Suppressor macrophage (primary cell): ENCODE results near the gene PTPRU.
A peak's percentile ranks its signal among the peaks of the same experiment; 100 is the strongest.

Source experiments
- DNase-seq, 4 experiments: peaks; one replicate each; pipeline ENCODE4 v3.0.0-alpha.2; 2020 to 2022

The PTPRU gene

DNA sequence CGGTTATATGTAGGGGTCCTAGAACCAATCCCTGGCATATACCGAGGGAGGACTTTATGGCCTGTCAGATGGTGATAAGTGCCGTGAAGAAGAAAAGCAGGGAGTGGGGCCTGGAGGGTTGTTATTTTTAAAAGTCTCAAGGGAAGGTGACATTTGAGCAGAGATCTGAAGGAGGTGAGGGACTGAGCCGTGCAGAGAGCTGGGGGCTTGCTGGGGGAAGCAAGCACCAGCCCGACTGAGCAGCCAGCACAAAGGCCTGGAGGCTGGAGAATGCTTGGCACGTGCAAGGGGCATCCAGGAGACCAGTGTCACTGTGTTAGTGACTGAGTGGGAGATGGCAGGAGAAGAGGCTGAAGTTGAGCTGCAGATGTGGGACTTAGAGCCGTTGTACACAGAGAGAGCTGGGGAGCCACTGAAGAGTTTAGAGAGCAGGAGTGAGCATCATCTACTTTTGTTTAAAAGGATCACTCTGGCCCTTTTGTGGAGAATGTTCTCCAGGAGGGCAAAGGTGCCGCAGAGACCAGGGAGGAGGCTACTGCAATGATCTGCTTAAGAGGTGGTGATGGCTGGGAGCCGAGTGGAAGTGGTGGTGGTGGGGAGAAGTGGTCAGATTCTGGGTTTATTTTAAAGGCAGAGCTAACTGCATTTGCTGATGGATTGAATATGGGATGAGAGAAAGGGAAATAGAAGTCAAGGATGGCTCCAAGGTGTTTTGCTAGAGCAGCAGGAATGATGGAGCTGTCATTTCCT lies 31.2 kb downstream of the PTPRU start:
- no peak for DNase-seq

DNA sequence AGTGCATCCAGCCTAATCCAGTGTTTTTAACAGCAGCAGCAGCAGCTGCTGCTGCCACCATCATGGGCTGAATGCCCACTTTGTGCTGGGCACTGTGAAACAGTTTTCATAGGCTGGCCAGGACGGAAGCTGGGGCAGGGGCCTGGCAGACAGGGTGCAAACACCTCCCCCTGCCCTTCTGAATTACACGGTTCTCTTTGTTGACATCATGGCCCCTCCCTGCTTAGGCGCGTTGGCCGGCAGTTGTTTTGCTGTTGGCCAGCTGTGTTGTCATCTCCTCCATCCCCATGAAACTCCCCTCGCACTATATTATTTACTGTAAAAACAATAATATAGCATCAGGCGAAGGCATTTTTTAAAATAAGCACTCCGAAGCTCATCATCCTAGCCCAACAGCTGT lies 33.1 kb downstream of the PTPRU start:
- DNase-seq, result no peak

DNA sequence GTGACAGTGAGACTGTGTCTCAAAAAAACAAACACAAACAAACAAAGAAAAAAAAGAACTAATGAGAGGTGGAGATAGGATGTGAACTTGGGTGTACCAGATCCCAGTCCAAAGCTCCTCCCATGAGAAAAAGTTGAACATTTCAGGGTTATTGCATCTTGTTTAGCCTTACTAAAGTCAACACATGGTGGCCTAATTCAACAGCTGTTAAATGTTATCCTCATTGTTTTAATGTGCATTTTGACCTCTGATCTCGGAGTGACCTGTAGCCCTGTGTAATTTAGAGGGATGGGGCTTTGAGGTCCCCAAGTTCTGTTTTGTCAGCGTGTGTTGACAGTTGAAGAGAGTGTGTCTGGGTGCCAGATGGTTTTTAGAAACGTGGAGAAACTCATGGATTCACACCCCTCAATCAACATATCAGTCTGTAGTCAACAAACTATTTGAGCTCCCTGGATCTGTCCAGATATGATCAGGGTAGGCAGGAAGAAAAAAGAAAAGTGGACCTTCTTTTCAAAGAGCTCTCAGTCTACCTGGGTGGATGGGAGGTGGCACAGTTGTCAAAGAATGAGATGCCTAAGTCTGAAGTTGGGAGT lies 34.7 kb downstream of the PTPRU start:
- DNase-seq, result no peak

DNA sequence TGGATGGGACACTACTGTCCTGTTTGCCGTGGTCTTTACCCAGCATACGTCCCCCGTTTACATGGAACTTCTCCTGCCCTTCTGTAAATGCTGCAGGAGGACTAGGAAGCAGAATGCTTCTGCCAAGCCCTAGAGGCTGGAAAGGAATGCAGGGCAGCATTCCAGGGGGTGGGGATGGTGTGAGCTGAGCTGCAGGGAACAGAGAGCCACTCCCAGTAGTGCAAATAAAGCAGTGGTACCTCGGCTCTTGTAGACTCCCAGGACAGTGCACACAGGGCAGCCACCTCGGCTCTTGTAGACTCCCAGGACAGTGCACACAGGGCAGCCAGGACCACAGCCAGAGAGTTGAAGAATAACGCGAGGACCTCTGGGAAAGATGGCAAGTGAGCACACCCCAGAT lies 35.4 kb downstream of the PTPRU start:
- DNase-seq, result no peak

- no peak for DNase-seq
Observed at GRCh38 chr1:29272147-29272907, 36.0 kb downstream of the PTPRU start.

GRCh38 chr1:29275435-29275834 lies 39.1 kb downstream of the PTPRU start:
- no peak for DNase-seq

GRCh38 chr1:29278124-29278523 lies 41.8 kb downstream of the PTPRU start:
- DNase-seq, result no peak

- DNase-seq, result no peak
Observed at GRCh38 chr1:29279406-29279805, 43.1 kb downstream of the PTPRU start.

GRCh38 chr1:29279951-29280391 lies 43.6 kb downstream of the PTPRU start:
- no peak for DNase-seq

- no peak for DNase-seq
Observed at GRCh38 chr1:29280409-29281131, 44.2 kb downstream of the PTPRU start.

DNA sequence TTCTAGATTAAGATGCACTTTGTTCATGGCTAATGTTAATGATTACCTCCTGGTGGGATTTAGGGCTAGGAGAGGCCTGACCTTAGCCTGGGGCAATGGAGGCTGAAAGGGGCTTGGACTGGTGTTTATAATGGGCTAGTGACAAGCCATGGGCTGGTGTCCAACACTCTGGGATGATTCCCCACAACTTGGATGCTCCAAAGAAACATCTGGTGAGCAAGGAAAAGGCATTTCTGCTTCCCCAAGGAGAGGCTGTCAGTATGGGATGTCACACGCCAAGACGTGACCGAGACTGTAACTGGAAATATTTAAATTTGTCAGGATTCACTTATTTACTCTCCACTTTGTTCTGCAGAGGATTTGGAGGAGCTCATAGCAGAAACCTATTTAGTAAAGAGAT lies 45.2 kb downstream of the PTPRU start:
- no peak for DNase-seq

- DNase-seq, result no peak
Observed at GRCh38 chr1:29282135-29282923, 46.0 kb downstream of the PTPRU start.

GRCh38 chr1:29282924-29283803 lies 46.8 kb downstream of the PTPRU start:
- DNase-seq, result peak; percentile 3 to 36 (median 24)

GRCh38 chr1:29283804-29284195 lies 47.5 kb downstream of the PTPRU start:
- DNase-seq, result no peak

GRCh38 chr1:29284286-29284960 lies 48.1 kb downstream of the PTPRU start:
- DNase-seq, result no peak

DNA sequence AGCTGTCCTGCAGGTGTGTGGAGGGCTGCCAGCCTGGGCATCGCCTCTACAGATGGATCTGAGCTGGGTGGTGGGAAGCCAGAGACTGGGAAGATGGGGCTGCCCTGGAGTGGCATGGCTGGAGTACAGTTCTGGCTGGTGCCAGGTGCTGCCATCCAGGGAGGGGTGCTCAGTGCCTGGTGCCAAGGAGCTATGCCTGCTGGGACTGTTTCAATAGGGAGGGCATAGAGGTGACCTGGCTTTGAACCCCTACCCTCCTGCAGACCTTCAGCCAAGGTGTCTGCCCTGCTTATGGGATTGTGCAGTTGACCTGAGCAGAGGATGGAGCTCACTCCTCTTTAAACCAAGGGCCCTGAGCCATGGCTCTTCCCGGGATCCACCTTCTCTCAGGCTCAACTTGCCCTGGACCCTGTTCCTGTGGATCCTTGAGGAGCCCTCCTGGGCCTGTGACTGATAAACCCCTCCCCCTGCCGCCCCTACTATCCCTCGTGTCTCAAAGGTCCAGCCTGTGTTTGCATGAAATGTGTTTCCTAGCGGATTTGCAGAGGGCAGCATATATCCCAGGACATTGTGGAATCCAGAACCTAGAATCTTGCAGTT lies 48.7 kb downstream of the PTPRU start:
- no peak for DNase-seq

DNA sequence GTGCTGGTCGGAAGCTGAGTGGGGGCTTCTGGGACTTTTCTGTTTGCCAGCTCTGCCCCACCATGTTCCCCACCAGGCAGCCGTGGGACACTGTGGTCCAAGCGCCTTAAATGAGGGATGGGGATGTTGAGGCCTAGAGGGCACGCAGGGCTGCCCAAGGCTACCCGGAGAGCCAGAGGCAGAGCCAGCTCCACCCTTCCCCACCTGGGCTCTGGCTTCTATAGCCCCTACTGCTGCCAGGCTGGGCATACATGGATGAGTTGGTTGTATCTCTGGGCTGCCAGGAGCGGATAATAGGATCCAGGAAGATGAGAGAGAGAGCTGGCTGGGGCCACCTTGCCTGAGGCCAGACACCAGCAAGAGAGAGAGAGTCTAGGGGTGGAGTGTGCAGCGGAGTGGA lies 49.4 kb downstream of the PTPRU start:
- DNase-seq, result no peak

DNA sequence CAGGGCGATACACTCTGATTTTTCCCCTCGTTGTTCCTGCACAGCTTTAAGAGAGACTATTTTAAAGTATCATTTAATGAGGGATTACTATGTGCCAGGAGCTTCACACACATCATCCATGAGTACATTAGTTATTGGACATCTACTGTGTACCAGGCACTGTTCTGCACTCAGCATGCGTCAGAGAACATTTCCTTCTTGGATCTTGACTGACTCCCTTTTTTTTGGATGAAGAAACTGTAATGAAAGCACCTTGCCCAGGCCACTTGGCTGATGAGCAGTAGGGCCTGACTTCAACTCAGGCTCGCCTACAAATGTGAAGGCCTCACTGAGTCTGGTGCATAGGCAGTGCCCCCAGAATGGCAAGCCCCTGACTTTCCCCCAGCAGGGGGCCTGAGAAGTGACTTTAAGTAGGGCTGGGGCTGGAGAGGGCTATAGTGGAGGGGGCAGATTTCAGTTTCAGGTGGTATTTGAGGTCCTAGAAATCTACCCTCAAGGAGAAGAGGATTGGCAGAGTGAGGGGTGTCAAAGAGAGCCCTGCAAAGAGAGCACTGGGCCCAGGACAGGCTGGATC lies 50.0 kb downstream of the PTPRU start:
- no peak for DNase-seq

DNA sequence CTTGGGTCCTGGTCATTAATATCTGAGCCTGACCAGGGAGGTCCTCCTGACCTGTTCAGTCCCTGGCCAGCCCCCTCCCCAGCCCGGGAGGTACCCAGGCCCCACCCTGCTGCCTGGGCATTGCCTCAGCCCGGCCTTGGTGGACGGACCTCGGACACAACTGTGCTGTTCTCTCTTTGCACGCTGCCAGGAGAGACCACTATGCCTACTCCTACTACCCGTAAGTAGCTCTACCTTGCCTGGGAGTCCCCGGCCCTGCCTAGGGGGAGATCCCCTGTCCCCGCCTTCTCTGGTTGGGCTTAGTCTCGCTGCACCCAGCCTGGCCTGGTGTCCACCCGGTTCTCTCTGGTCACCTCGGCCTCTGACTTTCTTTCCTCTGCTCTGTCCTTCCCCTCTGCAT lies 53.2 kb downstream of the PTPRU start:
- DNase-seq, result no peak
